ENCODE data around the gene PPP1R10. TPM values are rescaled to one million over a fixed set of nuclear protein-coding genes. Genes with fewer than 3 reads are reported as not detected.
A peak's percentile ranks its signal among the peaks of the same experiment; 100 is the strongest.
"Not testable (repeated sequence)": the region's sequence is repeated elsewhere in the genome, so short reads cannot be mapped to it uniquely, and the experiment has no call there.

PPP1R10 gene
- total RNA-seq, 1 donor from 2014 or later: 43.6 TPM

DNA sequence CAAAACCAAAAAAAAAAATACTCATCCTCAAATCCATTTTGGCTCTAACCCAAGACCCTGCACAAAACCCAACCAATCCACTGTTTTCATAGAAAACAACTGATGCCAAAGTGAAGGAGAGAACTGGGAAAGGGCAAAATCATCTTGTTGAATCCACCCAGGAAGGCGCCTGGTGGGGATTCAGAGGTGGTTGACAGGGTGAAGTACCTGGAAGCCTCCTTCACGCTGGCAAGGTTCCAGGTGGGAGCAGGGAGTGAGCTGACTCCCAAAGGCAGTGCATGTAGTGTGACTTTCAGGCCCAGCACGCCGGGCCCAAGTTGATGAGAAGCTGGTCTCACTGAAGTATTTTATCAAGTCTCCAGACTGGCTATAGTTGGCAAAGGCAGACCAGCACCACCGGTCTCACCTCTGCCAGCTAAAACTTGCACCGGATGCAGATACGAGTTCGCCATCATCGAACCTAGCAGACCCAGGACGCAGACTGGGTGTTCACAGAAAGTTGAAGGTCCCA lies 16.5 kb downstream of the PPP1R10 start:
- FAIRE-seq (no peak), DNase-seq (ENCODE audit: low spot score in 2 of 2) (no peak)

DNA sequence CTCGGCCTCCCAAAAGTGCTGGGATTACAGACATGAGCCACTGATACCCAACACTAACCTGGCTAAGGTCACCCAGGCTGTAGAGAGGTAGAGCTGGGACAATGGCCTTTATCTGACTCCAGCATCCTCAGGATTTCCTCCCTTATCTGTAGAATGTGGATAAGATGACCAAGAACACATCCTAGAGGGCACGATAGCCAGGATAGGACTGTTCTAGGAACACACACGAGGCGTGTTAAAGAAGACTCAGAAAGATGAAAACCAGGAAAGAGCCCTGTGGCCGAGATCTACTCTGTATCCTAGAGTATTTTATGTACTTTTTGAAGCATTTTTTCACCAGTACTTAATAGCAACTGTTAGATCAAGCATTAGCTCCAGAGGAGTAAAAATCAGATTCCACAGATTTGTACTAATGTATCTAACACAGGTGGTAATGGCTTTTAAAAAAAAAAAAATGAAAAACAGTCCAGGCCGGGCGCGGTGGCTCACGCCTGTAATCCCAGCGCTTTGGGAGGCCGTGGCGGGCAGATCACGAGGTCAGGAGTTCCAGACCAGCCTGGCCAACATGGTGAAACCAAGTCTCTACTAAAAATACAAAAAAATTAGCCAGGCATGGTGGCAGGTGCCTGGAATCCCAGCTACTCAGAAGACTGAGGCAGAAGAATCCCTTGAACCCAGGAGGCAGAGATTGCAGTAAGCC lies 17.3 kb downstream of the PPP1R10 start:
- DNase-seq (ENCODE audit: low spot score in 2 of 2) (no peak), FAIRE-seq (no peak)

DNA sequence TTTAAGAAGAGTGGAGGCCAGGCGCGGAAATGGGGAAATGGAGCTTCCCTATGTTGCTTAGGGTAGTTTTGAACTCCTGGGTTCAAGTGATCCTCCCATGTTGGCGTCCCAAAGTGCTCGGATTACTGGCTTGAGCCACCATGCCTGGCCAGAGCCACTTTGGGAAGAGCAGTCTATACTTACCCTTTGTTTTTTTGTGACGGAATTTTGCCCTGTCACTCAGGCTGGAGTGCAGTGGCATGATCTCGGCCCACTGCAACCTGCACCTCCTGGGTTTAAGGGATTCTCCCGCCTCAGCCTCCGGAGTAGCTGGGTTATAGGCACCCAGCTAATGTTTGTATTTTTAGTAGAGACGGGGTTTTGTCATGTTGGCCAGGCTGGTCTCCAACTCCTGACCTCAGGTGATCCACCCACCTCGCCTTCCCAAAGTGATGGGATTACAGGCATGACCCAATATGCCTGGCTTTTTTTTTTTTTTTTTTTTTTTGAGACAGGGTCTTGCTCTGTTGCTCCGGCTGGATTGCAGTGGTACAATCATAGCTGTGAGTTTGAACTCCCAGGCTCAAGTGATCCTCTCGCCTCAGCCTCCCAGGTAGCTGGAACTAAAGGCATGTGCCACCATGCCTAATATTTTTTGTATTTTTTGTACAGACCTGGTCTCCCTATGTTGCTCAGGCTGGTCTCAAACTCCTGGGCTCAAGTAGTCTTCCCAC lies 18.0 kb downstream of the PPP1R10 start:
- DNase-seq (ENCODE audit: low spot score in 2 of 2) (no peak), FAIRE-seq (no peak)

DNA sequence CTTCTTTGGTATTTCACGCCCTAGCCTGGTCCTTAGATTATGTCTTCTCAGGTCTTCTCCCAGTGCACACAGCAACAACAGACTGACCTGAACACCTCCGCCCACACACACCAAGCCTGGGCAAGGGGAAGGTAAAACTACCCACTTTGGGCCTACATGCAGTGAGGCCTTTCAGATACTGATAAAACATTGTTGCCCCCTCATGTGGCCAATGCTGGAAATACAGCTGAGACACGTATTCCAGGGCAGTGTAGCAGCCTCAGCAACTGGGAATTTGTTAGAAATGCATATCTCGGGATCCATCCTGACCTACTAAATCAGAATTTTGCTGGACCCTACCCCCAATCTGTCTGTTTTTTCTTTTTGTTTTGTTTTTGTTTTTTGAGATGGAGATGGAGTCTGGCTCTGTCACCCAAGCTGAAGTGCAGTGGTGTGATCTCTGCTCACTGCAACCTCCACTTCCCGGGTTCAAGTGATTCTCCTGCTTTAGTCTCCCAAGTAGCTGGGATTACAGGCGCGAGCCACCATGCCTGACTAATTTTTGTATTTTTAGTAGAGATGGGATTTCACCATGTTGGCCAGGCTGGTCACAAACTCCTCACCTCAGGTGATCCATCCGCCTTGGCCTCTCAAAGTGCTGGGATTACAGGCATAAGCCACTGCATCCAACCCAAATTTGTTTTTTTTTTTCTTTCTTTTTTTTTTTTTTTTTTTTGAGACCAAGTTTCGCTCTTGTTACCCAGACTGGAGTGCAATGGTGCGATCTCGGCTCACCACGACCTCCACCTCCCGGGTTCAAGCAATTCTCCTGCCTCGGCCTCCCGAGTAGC lies 19.5 kb downstream of the PPP1R10 start:
- FAIRE-seq: not testable (repeated sequence)

DNA sequence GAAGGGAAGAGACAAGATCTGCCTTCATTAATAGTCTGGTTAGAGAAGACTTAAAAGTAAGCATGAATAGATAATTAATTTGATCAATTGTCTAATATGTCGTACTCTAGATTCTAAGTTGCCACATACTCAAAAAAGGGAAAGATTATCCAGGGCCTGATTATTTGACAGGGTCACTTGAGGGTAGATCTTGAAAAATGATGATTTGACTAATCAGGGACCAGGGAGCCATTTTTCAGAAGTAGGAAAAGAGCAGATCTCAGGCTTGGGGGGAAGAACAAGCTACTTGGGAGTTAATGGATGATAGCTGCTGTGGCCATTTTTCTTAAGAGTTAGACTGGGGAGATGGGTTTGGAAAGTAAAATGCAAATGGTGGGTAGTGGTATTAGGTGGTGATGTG lies 24.8 kb downstream of the PPP1R10 start:
- no peak for FAIRE-seq
- DNase-seq (ENCODE audit: low spot score in 2 of 2): no peak

More for the DNA sequence above, 19.5 kb downstream of the PPP1R10 start:
- DNase-seq (ENCODE audit: low spot score in 2 of 2): peak; percentile 53 to 67

DNA sequence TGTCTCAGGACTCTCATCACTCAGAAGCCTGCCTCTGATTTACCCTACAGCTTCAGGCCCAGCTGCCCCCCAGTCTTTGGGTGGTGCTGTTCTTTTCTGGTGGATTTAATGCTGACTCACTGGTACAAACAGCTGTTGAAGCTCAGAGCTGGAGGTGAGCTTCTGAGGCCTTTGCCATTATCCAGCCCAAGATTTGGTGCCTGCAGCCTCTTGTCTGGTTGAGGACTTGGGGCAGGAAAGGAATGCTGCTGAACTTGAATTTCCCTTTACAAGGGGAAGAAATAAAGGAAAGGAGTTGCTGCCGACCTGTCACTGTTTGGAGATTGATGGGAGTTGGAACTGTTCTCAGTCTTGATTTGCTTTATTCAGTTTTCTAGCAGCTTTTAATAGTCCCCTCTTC lies 26.0 kb downstream of the PPP1R10 start:
- DNase-seq (ENCODE audit: low spot score in 2 of 2) (no peak), FAIRE-seq (no peak)

DNA sequence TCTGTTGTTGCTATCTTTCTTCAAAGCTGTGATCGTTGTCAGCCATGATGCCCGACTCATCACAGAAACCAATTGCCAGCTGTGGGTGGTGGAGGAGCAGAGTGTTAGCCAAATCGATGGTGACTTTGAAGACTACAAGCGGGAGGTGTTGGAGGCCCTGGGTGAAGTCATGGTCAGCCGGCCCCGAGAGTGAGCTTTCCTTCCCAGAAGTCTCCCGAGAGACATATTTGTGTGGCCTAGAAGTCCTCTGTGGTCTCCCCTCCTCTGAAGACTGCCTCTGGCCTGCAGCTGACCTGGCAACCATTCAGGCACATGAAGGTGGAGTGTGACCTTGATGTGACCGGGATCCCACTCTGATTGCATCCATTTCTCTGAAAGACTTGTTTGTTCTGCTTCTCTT lies 26.5 kb downstream of the PPP1R10 start:
- DNase-seq (ENCODE audit: low spot score in 2 of 2) (no peak), FAIRE-seq (no peak)

DNA sequence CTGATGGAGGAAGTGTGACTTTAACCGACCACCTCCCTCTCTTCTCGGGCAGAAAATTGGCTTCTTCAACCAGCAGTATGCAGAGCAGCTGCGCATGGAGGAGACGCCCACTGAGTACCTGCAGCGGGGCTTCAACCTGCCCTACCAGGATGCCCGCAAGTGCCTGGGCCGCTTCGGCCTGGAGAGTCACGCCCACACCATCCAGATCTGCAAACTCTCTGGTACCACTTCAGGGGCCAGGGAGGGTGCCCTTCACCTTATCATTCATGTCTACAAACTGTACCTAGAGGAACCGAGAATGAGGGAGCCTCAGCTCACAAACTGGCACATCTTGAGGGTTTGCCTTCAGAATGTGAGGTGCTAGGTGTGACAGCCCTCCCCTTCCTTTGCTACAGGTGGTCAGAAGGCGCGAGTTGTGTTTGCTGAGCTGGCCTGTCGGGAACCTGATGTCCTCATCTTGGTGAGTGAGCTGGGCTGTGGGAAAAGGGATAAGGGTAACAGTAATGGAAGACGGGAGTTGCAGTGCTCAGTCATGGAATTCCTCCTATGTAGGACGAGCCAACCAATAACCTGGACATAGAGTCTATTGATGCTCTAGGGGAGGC lies 27.2 kb downstream of the PPP1R10 start:
- no peak for FAIRE-seq
- no peak for DNase-seq (ENCODE audit: low spot score in 2 of 2)

DNA sequence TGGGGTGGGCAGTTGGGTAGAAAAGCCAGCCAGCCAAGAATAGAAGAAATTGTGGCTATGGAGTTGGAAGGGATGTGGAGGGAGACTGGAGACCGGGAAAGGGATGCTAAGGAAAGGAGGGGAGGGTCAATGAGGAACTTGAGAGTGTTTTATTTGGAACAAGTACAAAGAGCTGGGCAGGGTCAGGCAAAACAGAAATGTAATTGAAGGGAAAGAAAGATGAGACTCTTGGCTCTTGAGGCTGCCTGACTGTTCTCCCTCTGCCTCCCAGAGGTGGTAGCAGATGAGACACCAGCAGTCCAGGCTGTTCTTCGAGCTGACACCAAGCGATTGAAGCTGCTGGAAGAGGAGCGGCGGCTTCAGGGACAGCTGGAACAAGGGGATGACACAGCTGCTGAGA lies 33.1 kb downstream of the PPP1R10 start:
- DNase-seq (ENCODE audit: low spot score in 2 of 2): no peak
- FAIRE-seq: no peak

DNA sequence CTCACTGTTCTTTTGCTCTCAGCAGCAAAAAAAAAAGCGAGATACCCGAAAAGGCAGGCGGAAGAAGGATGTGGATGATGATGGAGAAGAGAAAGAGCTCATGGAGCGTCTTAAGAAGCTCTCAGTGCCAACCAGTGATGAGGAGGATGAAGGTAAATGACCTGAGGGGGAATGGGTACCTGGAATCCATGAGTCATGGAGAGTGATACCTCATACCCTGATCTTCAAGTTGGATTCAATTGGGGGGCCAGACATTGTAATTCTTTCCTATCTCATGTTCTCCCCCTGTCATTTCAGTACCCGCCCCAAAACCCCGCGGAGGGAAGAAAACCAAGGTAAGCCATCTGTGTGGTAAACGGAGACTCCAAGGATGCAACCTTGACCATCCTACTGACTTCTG lies 39.0 kb downstream of the PPP1R10 start:
- no peak for DNase-seq (ENCODE audit: low spot score in 2 of 2)
- FAIRE-seq: no peak

DNA sequence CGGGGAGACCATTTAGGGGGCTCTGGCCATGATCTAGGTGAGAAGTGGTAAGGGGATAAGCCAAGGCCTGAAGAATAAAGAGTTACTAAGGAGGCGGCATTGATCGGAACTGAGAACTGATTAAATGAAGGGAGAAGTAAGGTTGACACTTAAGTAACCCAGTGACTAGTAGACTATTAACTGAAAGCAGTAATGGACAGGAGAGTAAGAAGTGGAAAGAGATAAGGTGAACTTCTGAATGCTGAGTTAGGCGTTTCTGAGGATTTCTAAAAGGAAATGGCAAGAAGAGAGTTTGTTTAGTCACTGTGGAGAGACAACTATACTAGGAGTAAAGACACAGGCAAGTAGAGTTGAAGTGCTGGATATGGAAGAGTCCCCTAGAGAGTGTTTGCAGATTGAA lies 43.9 kb downstream of the PPP1R10 start:
- FAIRE-seq (no peak), DNase-seq (ENCODE audit: low spot score in 2 of 2) (no peak)

DNA sequence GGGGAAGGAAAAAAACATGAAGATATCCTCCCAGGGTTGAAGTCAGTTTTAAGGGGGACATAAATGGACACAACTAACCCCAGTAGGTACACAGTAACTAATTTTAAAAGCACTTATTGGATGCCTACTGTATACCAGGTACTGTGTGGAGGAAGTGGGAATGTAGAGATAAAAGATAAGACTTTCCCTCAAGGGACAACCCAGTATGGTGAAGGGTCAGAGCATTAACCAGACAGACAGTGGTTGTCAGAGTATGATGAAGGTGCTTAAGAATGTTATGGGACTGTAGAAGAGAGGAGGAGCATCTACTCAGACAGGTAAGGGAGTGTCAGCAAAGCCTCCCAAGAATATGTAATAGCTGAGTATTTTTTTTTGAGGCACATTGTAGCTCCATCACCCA lies 44.9 kb downstream of the PPP1R10 start:
- DNase-seq (ENCODE audit: low spot score in 2 of 2): no peak
- FAIRE-seq: no peak

DNA sequence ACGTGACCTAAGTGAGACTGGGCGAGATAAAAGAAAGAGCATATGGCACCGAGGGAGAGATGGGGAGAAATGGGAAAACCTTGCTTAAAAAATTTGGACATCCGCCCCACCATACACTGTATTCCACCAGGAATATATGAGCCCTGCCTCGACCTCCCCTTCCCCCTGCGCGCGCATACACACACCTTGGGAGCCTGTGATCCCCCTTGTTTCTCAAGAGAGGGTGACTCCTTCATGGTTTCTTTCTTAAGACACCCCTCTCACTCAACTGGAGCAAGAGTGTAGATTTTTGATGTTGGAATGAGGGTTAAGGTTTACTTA lies 45.3 kb downstream of the PPP1R10 start:
- DNase-seq (ENCODE audit: low spot score in 2 of 2) (no peak), FAIRE-seq (no peak)

DNA sequence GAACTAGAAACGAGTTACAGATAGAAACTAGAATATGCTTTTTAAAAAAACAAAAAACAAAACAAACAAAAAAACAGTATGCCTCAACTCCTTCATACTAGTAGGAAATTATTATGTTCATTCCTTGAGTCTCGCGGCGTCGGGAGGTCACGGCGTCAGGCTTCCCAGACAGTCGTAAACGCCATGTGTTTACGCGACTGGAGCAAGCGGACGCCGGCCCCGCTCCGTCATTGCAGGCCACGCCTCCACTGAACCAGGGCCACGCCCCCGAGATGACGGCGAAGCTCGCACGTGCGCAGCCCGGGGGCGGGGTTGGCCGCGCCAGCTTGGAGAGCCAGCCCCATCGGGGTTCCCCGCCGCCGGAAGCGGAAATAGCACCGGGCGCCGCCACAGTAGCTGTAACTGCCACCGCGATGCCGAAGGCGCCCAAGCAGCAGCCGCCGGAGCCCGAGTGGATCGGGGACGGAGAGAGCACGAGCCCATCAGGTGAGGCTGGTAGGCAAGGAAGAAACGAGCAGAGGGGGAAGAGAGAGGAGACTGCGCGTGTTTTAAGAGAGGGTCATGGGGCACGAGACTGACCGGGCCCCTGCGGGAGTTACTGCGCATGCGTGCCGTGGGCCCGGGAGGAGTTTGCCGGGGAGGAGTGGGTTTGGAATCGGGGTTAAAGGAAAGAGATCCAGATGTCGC lies 45.8 kb downstream of the PPP1R10 start, which contains the start of gene ABCF1:
Gene ABCF1, plus strand, starts transcription at position 368 of the 687 bp plus-strand sequence. Its CDS starts 46 bp downstream, at position 414.
- DNase-seq (ENCODE audit: low spot score in 2 of 2) (peak; percentile 94 to 99), FAIRE-seq (no peak)

DNA sequence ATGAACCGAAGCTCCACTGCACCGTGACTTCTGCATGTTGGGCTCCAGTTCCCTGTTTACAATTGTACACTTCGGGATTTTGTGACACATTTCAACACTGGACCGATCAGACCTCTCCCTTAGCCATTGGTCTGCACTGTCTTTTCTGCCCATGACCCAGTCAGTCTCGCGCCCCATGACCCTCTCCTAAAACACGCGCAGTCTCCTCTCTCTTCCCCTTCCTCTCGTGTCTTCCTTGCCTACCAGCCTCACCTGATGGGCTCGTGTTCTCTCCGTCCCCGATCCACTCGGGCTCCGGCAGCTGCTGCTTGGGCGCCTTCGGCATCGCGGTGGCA lies 46.3 kb downstream of the PPP1R10 start:
- DNase-seq (ENCODE audit: low spot score in 2 of 2) (peak in 1 of 2 donors; percentile 22), FAIRE-seq (no peak)

DNA sequence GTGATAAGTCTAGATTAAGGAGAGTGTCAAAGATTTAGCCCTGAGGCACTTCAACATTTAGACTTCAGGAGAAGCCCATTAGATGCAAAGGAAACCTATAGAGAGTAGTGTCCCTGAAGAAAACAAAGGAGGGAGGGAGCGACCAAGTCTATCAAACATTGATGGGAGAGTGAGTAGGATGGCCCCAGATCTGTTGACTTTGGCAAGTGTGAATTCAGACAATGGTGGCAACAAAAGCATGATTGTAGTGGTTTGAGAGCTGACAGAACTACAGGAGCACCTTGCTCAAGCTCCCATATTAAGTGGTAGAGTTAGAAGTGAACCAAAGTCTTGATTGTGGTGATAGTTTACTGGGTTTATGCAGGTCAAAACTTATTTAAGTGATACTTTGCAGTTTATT lies 46.8 kb downstream of the PPP1R10 start:
- DNase-seq (ENCODE audit: low spot score in 2 of 2) (no peak), FAIRE-seq (no peak)

DNA sequence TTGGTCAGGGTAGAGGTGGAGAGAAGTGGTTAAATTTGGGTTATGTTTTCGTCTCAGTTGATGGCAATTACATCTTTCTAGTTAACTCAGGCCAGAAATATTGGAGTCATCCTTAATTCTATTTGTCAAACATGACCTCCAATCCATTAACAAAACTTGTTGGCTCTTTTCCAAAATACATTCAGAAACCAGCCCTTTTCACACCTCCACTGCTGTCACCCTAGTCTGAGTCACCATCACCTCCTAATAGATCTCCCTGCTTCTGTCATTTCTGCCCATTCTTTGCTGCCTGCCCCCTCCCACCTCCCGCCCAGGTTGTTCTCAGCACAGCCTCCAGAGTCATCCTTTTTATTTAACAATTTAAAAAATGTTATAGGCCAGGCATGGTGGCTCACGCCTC lies 48.8 kb downstream of the PPP1R10 start:
- no peak for DNase-seq (ENCODE audit: low spot score in 2 of 2)
- FAIRE-seq: no peak

DNA sequence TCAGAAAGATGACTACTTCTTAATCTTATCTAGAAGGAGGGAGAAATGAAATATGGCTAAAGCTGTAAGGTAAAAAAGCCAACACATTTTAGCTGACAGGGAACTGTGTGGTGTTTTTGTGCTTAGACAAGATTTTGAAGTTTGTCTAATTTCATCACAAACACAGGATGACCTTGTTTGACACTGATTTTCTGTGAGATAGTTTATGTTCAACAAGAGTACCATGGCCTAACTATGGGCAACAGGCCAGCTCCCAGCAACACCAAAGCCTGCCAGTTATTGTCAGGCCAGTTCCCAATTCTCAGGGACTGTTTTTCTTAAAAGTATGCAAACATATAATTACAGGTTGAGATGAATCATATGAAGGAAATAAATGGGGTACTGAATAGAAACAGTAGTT lies 51.3 kb downstream of the PPP1R10 start:
- no peak for DNase-seq (ENCODE audit: low spot score in 2 of 2)
- FAIRE-seq: no peak

DNA sequence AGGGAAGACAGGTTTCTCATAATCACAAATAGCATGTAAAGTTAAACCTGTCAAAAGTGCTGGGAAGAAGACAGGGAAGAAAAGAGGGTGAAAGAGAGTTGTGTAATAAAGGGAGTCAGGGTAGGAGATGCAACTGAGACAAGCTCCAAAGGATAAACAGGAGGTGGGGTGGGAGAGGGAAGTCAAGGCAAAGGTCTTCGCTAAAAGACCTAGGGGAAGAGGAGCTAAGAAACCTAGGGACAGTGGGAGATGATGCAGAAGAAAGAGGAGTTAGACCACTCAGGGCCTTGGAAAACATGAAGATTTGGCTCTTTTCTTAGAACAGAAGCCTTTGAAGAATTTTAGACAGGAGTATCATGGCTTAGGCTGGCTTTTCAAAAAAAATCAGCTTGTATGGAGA lies 52.9 kb downstream of the PPP1R10 start:
- DNase-seq (ENCODE audit: low spot score in 2 of 2) (no peak), FAIRE-seq (no peak)
